Effector CD4-positive, alpha-beta T cell (primary cell): ENCODE measurements around the gene RSPH1.

ENCODE experiments used
- DNase-seq: peaks from one replicate; pipeline ENCODE4 v3.0.0-alpha.2; 2020

The RSPH1 gene

DNA sequence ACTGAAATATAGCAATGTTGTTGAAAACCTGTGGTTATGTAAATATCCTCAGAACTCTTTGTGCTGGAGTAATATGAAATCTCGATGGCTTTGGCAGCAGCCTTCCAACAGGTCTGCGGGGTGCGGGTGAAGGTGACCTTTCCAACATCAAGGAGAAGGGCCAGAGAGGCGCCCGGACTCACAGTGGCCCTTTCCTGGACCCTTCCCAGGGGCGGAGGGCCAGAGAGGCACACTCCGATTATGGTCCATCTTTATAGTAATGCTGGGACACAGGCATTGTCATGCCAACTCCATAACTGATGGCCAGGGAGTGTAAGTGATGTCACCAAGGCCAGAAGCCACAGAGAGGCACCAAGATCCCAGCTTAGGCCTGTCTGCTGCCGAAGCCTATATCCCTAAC lies 35.7 kb upstream of the RSPH1 start:
- DNase-seq = no peak

DNA sequence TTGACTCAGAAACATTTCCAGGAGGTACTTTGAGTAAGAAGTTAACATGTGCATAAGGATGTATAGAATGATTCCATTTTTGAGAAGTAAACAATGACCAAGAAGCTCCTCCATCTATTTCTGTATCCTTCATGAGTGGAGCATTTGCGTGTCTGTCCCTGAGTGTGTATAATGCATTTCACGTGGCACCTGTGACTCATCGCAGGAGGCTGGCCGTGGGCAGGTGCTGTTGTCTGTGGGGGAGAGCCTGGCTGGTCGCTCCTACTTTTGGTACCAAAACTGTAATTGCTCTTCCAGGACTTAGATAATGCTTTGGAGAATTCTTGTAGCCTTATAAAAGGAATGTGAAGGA lies 34.1 kb upstream of the RSPH1 start:
- no peak for DNase-seq

DNA sequence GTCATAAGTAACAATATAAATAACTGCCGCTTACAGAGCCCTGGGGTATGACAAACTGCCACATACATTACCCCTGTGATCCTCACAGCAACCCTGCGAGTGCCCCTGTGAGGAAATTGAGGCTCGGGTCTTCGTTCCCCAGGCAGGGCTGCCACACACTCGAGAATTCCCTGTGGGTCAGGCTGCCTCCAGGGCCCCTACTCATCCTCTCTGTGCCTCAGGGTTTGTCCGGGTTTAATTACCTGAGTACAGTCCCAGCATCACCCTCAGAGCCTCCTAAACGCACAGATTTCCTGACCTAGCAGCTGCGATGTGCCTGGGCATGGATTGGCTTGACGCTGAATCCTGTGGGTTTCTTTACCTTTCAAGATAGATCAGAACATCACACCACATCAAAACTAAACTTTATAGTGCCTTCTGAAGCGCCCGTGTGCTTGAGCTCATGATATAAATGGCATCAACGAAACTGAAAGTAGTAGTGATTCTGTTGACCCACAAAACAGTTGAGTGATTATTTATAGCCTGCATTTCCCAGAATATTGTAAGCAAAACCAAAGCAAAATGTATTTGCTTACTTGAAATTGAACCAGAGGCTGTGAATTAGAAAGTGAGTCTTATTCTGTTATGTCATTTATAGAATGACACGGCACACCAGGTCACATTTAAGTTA lies 31.6 kb upstream of the RSPH1 start:
- peak; percentile 40 for DNase-seq

DNA sequence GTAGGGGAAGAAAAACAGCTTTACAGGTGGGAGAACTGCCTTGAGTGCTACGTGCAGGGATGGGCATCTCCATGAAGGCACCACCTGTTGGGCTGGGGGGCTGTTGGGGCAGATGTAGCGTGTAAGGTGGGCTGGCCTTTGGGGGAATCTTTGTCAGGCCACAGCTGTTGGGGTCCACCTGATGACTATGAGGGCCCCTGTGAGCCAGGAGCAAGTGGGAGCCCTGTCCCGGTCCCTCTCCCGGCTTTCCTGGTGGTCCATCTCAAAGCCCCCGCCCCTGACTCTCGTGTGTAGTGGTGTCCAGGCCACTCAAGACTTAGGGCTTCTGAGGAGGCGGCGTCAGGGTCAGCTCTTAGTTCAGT lies 31.1 kb upstream of the RSPH1 start:
- no peak for DNase-seq

DNA sequence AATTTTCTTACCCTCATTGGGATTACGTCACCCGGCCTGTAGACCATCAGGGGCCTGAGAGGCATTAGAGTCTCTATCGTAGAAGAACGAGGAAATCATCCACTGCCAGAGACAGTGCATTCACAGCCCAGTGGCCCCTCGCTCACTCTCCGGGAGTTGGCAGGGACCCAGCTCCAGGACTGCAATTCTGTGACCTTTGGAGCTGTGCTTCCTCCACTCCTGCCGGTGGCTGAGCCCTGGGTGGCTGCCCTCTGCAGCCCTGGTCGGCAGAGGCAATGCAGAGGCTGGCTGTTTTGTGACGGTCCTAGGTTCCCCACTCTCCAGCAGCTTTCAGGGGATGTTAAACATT lies 30.3 kb upstream of the RSPH1 start:
- DNase-seq = no peak

GRCh38 chr21:42525676-42526378 lies 29.8 kb upstream of the RSPH1 start:
- DNase-seq = no peak

DNA sequence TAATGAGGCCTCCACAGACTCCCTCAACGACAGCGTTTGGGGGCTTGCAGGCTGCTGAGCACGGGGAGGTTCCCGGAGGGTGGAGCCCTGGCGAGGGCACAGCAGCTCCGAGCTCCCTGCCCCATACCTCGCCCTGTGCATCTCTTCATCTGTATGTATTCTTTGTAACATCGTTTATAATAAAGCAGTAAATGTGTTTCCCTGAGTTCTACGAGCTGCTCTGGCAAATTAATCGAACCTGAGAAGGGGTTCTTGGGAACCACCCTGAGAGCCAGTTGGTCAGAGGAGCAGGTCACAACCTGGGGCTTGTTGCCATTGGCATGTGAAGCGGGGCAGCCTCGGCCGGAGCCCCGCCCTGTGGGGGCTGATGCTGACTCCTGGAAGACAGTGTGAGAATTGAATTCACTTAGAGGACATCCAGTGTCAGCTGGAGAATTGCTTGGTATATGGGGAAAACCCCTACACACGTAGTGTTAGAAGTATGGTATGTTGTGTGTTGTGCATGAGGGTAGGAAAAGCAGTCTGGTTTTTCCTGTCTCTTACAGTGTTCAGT lies 29.1 kb upstream of the RSPH1 start:
- DNase-seq = no peak

- no peak for DNase-seq
Observed at GRCh38 chr21:42524341-42525028, 28.5 kb upstream of the RSPH1 start.

DNA sequence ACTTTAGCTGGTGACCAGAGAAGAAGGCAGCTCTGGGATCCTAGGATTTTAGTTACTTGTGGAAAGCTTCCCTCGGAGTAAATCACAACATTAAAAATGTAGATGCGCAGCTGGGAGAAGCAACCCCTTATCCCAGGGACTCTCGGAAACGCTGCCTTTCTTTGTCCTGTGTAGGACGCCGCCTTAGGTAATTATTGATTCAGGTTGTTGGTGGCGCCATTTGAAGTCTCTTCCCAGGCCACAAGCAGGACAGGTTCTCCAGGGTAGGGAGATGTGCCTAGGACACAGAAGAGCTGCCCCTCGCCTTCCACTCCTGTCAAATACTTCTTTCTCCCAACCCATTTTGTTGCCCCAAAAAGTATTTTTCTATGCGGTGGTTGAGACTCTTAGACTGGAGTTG lies 27.9 kb upstream of the RSPH1 start:
- DNase-seq = no peak

DNA sequence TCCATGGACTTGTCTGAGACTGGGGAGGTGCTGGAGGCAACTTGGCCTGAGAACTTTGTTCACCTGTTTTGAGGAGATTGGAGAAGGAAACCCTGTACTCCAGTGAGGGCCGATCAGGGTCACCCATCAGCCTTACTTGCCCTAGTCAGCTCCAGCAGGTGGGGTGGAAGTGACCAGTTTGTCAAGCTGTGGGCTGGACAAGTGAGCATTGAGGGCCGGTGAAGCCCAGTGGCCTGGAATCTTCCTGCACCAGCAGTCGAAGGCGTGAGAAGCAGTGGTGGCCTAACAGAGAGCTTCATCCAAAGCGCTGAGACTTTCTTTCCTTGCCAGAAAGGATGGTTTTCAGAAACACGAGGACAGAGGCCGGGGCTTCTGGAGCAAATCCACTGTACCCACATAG lies 27.2 kb upstream of the RSPH1 start:
- DNase-seq = no peak

DNA sequence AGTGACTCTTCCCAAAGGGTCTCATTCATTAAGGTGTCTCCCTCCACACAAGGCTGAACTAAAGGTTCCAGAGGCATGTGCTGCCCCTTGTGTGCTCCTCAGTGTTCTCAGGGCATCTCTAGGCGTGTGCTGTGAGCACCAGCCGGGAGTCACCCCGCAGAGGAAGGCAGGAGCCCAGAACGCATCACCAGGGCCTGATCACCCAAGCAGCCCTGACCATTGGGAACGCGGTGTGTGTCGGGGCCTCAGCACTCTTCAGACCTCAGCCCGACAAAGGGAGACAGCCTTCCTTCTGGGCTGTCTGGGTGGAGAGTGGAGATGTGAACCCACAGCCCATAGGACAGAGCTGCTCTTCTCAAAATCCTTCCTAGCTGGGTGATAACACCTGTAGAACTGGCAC lies 26.7 kb upstream of the RSPH1 start:
- no peak for DNase-seq

GRCh38 chr21:42522271-42522670 lies 26.2 kb upstream of the RSPH1 start:
- DNase-seq = no peak

GRCh38 chr21:42521805-42522204 lies 25.8 kb upstream of the RSPH1 start:
- no peak for DNase-seq

- DNase-seq = no peak
Observed at GRCh38 chr21:42521384-42521783, 25.4 kb upstream of the RSPH1 start.

DNA sequence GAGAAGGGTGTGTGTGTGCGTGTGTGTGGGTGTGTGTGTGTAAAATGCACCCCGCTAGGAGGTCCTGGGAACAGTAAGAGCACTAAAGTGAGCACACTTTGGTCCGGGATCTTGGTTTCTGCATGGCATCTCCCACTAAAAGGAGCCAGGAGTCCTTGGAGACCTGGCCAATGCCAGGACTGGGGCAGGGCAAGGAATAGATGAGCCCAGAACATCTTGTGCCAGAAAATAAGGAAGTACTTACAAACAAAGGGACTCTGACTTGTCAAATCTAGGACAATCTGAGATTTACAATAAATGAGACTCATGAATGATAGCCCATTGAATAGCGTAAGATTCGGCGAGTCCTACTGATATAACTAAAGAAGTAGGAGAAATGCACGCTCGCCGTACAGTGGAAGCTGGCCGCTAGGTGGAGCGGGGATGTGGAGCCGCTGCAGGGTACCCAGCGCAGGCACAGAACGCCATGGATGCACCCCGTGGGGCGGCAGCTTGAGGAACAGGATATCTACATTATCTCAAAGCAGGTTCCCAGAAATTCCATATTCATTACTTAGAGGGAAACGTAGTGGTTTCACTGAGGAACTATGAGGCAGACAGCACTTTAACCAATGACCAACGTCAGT lies 24.7 kb upstream of the RSPH1 start:
- no peak for DNase-seq

GRCh38 chr21:42518626-42519025 lies 22.6 kb upstream of the RSPH1 start:
- DNase-seq = no peak

DNA sequence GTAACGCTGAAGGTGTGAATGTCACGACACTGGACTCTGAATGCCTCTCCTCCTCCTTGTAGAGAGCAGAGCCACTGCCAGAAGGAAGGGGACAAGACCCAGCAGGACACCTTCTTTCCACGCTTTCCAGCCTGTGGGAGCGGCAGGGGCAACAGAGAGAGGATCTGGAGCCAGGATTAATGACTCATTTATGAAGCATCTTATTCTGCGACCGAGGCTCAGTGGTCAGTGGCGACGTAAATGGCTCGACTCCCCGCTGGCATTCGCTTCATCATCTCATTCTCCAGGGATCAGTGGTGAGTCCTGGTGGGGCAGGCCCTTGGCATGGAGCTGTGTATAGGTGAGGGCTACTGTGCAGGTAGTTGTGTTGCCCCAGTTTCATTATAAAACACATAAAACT lies 22.2 kb upstream of the RSPH1 start:
- no peak for DNase-seq

DNA sequence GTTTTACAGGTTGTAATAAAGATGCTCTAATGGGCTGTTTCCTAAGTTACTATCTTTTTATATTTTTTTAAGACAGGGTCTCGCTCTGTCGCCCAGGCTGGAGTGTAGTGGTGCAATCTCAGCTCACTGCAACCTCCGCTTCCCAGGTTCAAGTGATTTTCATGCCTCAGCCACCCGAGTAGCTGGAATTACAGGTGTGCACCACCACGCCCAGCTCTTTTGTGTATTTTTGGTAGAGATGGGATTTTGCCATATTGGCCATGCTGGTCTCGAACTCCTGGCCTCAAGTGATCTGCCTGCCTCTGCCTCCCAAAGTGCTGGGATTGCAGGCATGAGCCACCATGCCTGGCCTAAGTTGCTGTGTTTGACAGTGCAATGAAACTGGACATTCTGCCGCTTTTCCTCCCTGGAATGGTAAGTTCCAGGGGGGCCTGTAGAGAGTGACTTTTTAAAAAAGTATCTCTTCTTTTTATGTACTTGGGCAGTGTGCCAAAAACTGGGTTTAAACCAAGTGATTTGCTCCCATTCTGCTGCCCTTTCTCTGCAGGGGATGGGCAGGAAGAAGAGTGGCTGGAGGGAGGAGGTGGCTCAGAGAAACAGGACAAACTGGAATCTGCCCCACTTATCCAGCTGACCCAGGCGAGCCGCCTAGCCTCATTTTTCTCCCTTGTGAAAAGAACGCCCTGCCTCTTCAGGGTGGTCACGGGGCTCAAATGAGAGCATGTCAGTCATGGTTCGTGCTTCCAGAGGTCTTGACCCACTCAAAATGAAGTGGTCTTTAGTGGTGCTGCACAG lies 19.9 kb upstream of the RSPH1 start:
- DNase-seq = no peak

- no peak for DNase-seq
Observed at GRCh38 chr21:42514883-42515228, 18.8 kb upstream of the RSPH1 start.

- DNase-seq = peak; percentile 42
Observed at GRCh38 chr21:42513985-42514882, 18.2 kb upstream of the RSPH1 start.

GRCh38 chr21:42513151-42513984 lies 17.3 kb upstream of the RSPH1 start, which contains the start of gene SLC37A1:
SLC37A1 (plus strand) TSS chr21:42513852; CDS start chr21:42518455, 4,603 bp downstream.
- DNase-seq = no peak
